PC-9 (cell line): Measurements from ENCODE around the gene IDH1.
A peak's percentile ranks its signal among the peaks of the same experiment; 100 is the strongest.

Experiments
- EZH2 ChIP-seq: fragments of 200-600 bp; sonication (generic); IDR thresholded peaks from 2 replicates; pipeline ENCODE4 v1.8.0; 2017; ENCODE audit warnings: antibody characterized with exemption, low read depth
- TF ChIP-seq, protein P1 (sequence below): fragments of 200-600 bp; sonication (generic); conservative IDR thresholded peaks from 2 replicates; pipeline ENCODE4 v1.6.1; 2017; ENCODE audit warnings: mixed run types, antibody characterized with exemption, mild to moderate bottlenecking, moderate library complexity

DNA sequence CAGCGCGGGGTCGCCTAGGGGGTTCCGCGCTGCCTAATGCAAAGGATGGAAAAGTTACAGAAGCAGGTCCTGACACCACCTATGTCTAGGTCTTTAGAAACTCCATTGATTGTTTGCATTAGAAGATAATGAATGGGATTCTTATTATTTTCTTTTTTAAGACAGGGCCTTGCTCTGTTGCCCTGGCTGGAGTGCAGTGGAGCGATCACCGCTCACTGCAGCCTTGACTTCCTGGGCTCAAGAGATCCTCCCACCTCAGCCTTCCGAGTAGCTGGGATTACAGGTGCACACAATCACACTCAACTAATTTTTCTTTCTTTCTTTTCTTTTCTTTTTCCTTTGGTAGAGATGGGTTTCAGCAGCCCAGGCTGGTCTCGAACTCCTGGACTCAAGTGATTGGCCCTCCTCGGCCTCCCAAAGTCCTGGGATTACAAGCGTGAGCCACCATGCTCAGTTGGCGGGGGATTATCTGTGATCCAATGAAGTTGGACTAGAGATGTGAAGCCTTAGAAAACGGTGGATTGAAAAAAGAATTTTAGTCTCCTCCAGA is 761 bp upstream of the IDH1 start:
- TF ChIP-seq, protein P1, sequence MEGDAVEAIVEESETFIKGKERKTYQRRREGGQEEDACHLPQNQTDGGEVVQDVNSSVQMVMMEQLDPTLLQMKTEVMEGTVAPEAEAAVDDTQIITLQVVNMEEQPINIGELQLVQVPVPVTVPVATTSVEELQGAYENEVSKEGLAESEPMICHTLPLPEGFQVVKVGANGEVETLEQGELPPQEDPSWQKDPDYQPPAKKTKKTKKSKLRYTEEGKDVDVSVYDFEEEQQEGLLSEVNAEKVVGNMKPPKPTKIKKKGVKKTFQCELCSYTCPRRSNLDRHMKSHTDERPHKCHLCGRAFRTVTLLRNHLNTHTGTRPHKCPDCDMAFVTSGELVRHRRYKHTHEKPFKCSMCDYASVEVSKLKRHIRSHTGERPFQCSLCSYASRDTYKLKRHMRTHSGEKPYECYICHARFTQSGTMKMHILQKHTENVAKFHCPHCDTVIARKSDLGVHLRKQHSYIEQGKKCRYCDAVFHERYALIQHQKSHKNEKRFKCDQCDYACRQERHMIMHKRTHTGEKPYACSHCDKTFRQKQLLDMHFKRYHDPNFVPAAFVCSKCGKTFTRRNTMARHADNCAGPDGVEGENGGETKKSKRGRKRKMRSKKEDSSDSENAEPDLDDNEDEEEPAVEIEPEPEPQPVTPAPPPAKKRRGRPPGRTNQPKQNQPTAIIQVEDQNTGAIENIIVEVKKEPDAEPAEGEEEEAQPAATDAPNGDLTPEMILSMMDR, result 0 out of 2 replicates have a peak, but pooled peaks have one; percentile 32
- no peak for TF ChIP-seq EZH2
